GM21825 (cell line): Measurements from ENCODE around the gene ANKRD34A.
A peak's percentile ranks its signal among the peaks of the same experiment; 100 is the strongest.
"Not testable (repeated sequence)": the region's sequence is repeated elsewhere in the genome, so short reads cannot be mapped to it uniquely, and the experiment has no call there.

ENCODE experiments used
- ATAC-seq: cut with Tn5 transposase; IDR thresholded peaks from one replicate; pipeline ENCODE4 v1.9.1; 2021; ENCODE audit warnings: mild to moderate bottlenecking, moderate library complexity; ENCODE audit not compliant: unreplicated experiment

Gene ANKRD34A

GRCh38 chr1:145949219-145949618, 15.2 kb downstream of the ANKRD34A start:
- ATAC-seq, result no peak

DNA sequence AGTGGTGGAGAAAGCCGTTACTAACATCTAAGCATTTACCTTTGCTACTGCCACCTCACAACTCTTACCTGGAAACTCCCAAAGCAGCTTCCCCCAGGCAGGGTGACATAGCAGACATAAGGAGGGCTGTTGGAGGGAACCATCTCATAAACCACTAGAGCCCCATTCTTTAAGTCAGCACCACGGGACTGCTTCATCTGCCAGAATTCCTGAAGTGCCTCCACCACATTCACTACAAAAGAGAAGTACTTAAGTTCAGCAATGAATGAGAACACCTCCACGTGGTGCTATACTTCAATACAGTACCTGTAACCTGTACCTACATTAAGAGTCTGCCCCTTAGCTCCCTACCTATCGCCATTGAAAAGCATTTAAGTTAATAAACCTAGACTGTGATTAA, 16.8 kb downstream of the ANKRD34A start:
- ATAC-seq, result no peak

DNA sequence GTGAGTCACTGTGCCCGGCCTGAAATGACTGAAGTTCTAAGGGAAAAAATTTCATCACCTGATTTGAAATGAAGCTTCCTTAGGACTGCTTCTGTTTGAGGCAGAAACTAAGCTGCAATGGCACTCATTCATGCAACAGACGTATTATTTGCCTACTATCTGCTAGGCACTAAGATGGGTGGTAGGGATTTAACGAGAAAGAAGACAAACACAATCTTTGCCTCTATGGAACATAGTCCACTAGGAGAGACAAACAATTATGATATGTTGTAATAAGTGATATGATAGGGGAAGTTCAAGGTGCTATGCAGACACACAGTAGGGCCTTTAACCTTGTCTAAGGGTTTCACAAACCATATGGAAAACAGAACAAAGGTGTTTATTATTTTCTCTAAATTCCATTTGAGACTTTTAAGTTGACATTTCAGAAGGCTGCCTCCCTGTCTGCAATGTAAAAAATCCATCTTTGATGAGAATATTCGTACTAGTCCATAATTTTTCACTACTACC, 17.8 kb downstream of the ANKRD34A start:
- ATAC-seq, result no peak

DNA sequence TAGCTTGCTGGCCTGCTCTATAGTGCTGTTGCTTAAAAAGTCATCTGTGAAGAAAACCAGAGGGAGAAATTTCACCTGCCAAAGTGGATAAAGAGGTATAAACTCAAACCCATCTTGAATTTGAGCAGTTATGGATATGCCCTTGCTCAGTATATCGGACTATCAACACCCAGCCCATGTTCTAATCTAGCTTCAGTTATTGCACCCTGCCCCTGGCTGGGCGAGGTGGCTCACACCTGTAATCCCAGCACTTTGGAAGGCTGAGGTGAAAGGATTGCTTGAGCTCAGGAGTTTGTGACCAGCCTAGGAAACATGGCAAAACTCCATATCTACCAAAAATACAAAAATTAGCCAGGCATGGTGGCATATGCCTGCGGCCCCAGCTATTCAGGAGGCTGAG, 19.8 kb downstream of the ANKRD34A start:
- no peak for ATAC-seq

- ATAC-seq, result no peak
These were observed 21.5 kb downstream of the ANKRD34A start for GRCh38 chr1:145942871-145943270.

GRCh38 chr1:145942405-145942804, 22.0 kb downstream of the ANKRD34A start:
- ATAC-seq, result no peak

- no peak for ATAC-seq
These were observed 26.9 kb downstream of the ANKRD34A start for GRCh38 chr1:145937436-145937835.

DNA sequence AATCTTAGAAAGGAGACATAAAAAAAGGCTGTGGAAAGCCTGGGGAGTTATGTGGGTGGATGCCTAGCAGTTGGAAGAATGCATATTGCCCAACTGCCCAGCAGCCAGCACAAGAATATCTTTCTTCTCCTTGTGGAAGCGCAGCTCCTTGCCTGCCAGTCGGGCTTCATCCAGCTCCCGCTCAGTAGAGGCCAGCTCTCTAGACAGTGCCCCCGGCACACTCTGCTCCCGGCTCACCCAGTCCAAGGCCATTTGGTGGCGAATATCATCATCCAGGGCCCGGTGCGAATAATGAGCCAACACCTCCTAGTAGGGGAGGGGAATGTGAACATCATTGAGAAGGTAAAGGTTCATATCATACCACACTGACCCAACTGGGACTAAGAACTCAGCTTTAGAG, 28.1 kb downstream of the ANKRD34A start:
- no peak for ATAC-seq

GRCh38 chr1:145935708-145936107, 28.7 kb downstream of the ANKRD34A start:
- no peak for ATAC-seq

DNA sequence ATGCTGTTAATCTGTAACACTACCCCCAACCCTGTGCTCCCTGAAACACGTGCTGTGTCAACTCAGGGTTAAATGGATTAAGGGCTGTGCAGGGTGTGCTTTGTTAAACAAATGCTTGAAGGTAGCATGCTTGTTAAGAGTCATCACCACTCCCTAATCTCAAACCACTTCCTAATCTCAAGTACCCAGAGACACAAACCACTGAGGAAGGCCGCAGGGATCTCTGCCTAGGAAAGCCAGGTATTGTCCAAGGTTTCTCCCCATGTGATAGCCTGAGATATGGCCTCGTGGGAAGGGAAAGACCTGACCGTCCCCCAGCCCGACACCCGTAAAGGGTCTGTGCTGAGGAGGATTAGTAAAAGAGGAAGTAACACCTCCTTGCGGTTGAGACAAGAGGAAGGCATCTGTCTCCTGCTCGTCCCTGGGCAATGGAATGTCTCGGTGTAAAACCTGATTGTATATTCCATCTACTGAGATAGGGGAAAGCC, 31.8 kb downstream of the ANKRD34A start:
- ATAC-seq, result not testable (repeated sequence)

DNA sequence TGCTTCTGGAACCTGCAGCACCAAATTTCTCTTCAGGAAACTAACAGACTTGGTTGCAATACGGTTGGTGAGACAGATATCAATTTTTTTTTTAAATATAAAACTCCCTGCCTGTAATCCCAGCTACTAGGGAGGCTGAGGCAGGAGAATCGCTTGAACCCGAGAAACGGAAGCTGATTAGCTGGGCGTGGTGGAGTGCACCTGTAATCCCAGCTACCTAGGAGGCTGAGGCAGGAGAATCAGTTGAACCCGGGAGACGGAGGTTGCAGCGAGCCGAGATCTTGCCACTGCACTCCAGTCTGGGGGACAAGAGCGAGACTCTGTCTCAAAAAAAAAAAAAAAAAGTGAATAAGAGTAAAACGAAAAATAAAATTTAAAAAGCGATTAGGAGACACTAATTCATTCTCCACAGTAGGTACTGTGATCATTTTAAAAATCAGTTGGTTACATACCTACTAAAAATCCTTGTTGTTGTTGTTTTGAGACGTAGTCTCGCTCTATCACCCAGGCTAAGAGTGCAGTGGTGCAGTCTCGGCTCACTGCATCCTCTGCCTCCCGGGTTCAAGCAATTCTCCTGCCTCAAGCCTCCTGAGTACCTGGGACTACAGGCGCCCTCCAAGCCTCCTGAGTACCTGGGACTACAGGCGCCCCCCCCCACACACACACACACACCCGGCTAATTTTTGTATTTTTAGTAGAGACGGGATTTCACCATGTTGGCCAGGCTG, 36.3 kb downstream of the ANKRD34A start:
- no peak for ATAC-seq

- peak; percentile 91 for ATAC-seq
These were observed 37.1 kb downstream of the ANKRD34A start, which contains the start of gene RBM8A for GRCh38 chr1:145927063-145927886. Gene RBM8A, minus strand, starts transcription at chr1:145927484. Its CDS starts 58 bp downstream, at chr1:145927426.

- ATAC-seq, result peak; percentile 5
These were observed 37.7 kb downstream of the ANKRD34A start for GRCh38 chr1:145926686-145927062.

GRCh38 chr1:145922266-145922665, 42.1 kb downstream of the ANKRD34A start:
- no peak for ATAC-seq

- not testable (repeated sequence) for ATAC-seq
These were observed 44.1 kb downstream of the ANKRD34A start for GRCh38 chr1:145920297-145920696.

DNA sequence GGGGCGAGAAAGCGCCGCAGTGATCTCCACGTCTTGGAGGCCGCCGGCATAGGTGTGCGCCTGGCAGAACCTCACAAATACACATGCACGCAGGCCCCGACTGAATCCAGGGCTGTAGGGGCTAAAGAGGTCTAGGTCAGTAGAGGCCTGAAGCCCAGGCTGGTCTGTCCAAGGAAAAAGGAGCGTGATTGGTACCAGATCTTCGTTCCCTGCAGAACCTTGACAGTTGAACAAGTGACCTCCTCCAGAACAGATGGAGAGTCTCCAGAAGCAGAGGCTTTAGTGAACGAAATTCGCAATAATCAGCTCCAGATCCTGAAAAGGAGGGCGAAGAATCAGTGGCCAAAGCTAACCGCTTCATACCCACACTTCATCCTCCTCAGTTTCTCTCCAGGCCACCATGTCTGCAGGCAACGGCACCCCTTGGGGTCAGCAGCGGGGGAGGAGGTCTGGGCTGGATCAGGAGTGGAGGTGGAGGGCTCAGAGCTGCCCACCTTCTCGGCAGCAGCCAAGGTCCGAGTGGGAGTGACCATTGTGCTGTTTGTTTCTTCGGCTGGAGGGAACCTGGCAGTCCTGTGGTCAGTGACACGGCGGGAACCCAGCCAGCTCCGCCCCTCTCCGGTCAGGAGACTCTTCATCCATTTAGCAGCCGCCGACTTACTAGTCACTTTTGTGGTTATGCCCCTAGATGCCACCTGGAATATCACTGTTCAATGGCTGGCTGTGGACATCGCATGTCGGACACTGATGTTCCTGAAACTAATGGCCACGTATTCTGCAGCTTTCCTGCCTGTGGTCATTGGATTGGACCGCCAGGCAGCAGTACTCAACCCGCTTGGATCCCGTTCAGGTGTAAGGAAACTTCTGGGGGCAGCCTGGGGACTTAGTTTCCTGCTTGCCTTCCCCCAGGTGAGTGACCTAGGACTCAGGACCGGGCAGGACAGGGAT, 45.1 kb downstream of the ANKRD34A start:
- ATAC-seq, result peak; percentile 19

- ATAC-seq, result peak; percentile 83
These were observed 46.0 kb downstream of the ANKRD34A start, which contains the start of gene PEX11B for GRCh38 chr1:145918144-145918991. Gene PEX11B, minus strand, starts transcription at chr1:145918717. Its CDS starts 29 bp downstream, at chr1:145918688.

GRCh38 chr1:145917595-145917994, 46.8 kb downstream of the ANKRD34A start:
- ATAC-seq, result no peak

GRCh38 chr1:145916745-145917144, 47.6 kb downstream of the ANKRD34A start:
- no peak for ATAC-seq
